PC-3 (cell line): ENCODE results near the gene FAM168A. TPM values are rescaled to one million over a fixed set of nuclear protein-coding genes. Genes with fewer than 3 reads are reported as not detected.
A peak's percentile ranks its signal among the peaks of the same experiment; 100 is the strongest.

ENCODE experiments used
- ATAC-seq: fragments of 200-7000 bp; cut with Tn5 transposase; 2 replicates; pipeline ENCODE4 v1.9.1; 2020; ENCODE audit warnings: mild to moderate bottlenecking, moderate library complexity
- BruUV-seq: library from RNA; stranded (reverse); fragments of 400-500 nt; replicated peaks from 2 replicates; lab custom pipeline; 2021; lab: Mats Ljungman, UMichigan
- CTCF ChIA-PET: fragments of 300-600 bp; sonication (Branson Sonifier 250); formaldehyde crosslinking; loops from one replicate; lab custom pipeline; 2022; ENCODE audit warnings: antibody characterized with exemption; lab: Charles Lee
- POLR2A ChIA-PET: fragments of 300-600 bp; sonication (Branson Sonifier 250); formaldehyde crosslinking; loops from one replicate; lab custom pipeline; 2022; ENCODE audit warnings: antibody characterized with exemption; ENCODE audit not compliant: unreplicated experiment; lab: Charles Lee
- DNase-seq: peaks from one replicate; pipeline ENCODE4 v3.0.0-alpha.2; 2015
- H2AFZ ChIP-seq: fragments of 300-600 bp; sonication (generic); 2 replicates; pipeline ENCODE4 v1.6.0; 2016; ENCODE audit warnings: antibody characterized with exemption, low read length
- H3F3A ChIP-seq: fragments of 300-600 bp; sonication (generic); one replicate; pipeline ENCODE4 v1.6.0; 2017; ENCODE audit warnings: antibody characterized with exemption, low read length, control low read depth, mild to moderate bottlenecking; ENCODE audit not compliant: unreplicated experiment
- H3K27ac ChIP-seq: fragments of 300-600 bp; sonication (generic); 2 replicates; pipeline ENCODE4 v1.5.1; 2016; ENCODE audit warnings: mild to moderate bottlenecking, low read length
- H3K27me3 ChIP-seq: fragments of 300-600 bp; sonication (generic); 2 replicates; pipeline ENCODE4 v1.6.1; 2016; ENCODE audit warnings: low read length, mixed read lengths
- H3K36me3 ChIP-seq: fragments of 300-600 bp; sonication (generic); 2 replicates; pipeline ENCODE4 v1.6.1; 2016; ENCODE audit warnings: low read depth, mixed run types, low read length, mixed read lengths
- H3K4me1 ChIP-seq: fragments of 300-600 bp; sonication (generic); 2 replicates; pipeline ENCODE4 v1.5.1; 2016; ENCODE audit warnings: low read length; ENCODE audit not compliant: insufficient read depth
- H3K4me2 ChIP-seq: fragments of 300-600 bp; sonication (generic); 2 replicates; pipeline ENCODE4 v1.6.0; 2016; ENCODE audit warnings: low read length
- H3K4me3 ChIP-seq: fragments of 300-600 bp; sonication (generic); 2 replicates; pipeline ENCODE4 v1.5.1; 2016; ENCODE audit warnings: mild to moderate bottlenecking, low read length, mixed read lengths
- H3K79me2 ChIP-seq: fragments of 300-600 bp; sonication (generic); 2 replicates; pipeline ENCODE4 v1.6.1; 2017; ENCODE audit warnings: low read length, mixed read lengths
- H3K9ac ChIP-seq: fragments of 300-600 bp; sonication (generic); 2 replicates; pipeline ENCODE4 v1.6.0; 2016; ENCODE audit warnings: mild to moderate bottlenecking, low read length
- H3K9me2 ChIP-seq: fragments of 300-600 bp; sonication (generic); replicated peaks from 2 replicates; pipeline ENCODE4 v1.6.1; 2016; ENCODE audit warnings: mixed run types, low read length, mixed read lengths
- H3K9me3 ChIP-seq: fragments of 300-600 bp; sonication (generic); 2 replicates; pipeline ENCODE4 v1.6.1; 2016; ENCODE audit warnings: low read length, mixed read lengths
- H4K20me1 ChIP-seq: fragments of 300-600 bp; sonication (generic); 2 replicates; pipeline ENCODE4 v1.6.1; 2016; ENCODE audit warnings: low read length, mixed read lengths
- CTCF ChIP-seq: fragments of 300-600 bp; sonication (generic); conservative IDR thresholded peaks from 2 replicates; pipeline ENCODE4 v1.5.1; 2017; ENCODE audit warnings: antibody characterized with exemption, low read depth, mild to moderate bottlenecking, low read length
- EZH2 ChIP-seq: fragments of 300-600 bp; sonication (generic); IDR thresholded peaks from one replicate; pipeline ENCODE4 v1.6.1; 2017; ENCODE audit warnings: antibody characterized with exemption, mild to moderate bottlenecking, low read length; ENCODE audit not compliant: unreplicated experiment
- EZH2phosphoT487 ChIP-seq: fragments of 300-600 bp; sonication (generic); IDR thresholded peaks from 2 replicates; pipeline ENCODE4 v1.6.1; 2018; ENCODE audit warnings: mild to moderate bottlenecking, antibody characterized with exemption, low read length, borderline replicate concordance
- intact Hi-C: fragments of 100-400 bp; cut with micrococcal nuclease; formaldehyde crosslinking; loops from 2 replicates; pipeline ENCODE4 v1.9.0; 2023
- total RNA-seq: library from RNA; depleted of rRNA; stranded (reverse); fragments of >200 nt; gene quantifications from 2 replicates; pipeline ENCODE4 v1.2.3, GENCODE V29; 2014

Gene FAM168A
- total RNA-seq, 1 experiment from 2014 or later = 24.5 TPM

- H3F3A ChIP-seq = no peaks in the 10 kb centered on the region
- no peak overlapping the region for H3K9ac ChIP-seq
- peak overlapping the region; percentile 18 for H3K4me2 ChIP-seq
Measured at GRCh38 chr11:73375830-73376159, 222.1 kb downstream of the FAM168A start.

GRCh38 chr11:73374151-73374550 is 223.8 kb downstream of the FAM168A start:
- no peak overlapping the region for H3K27ac ChIP-seq
- H3K79me2 ChIP-seq = peaks cover 29% of the 10 kb centered on the region
- no peaks in the 10 kb centered on the region for H3K9me2 ChIP-seq
- peaks cover 19% of the 10 kb centered on the region for H3K4me1 ChIP-seq
- no peaks in the 10 kb centered on the region for H3K36me3 ChIP-seq
- H2AFZ ChIP-seq = no peak overlapping the region
- peaks cover 20% of the 10 kb centered on the region for H4K20me1 ChIP-seq
- ChIA-PET POLR2A (no interaction called here), CTCF (interaction anchor here (1.9 kb wide), 1 partner anchor 23 kb away, joined by 7 read pairs; no protein-coding TSS in a partner anchor)
- BruUV-seq = no TSS peak
- no peaks in the 10 kb centered on the region for H3K27me3 ChIP-seq
- no peak overlapping the region for H3K9ac ChIP-seq
- H3K4me3 ChIP-seq = no peak overlapping the region
- intact Hi-C loops = no loop called here
- no peak for ATAC-seq
- DNase-seq = no peak
- TF ChIP-seq CTCF (no peak), EZH2 (no peak), EZH2phosphoT487 (no peak)
- H3F3A ChIP-seq = no peaks in the 10 kb centered on the region
- no peak overlapping the region for H3K4me2 ChIP-seq
- no peaks in the 10 kb centered on the region for H3K9me3 ChIP-seq

More at GRCh38 chr11:73375830-73376159, 222.1 kb downstream of the FAM168A start:
- no peaks in the 10 kb centered on the region for H3K9me3 ChIP-seq
- ChIA-PET POLR2A (no interaction called here), CTCF (no interaction called here)
- H4K20me1 ChIP-seq = peaks cover 36% of the 10 kb centered on the region
- H3K79me2 ChIP-seq = peaks cover 45% of the 10 kb centered on the region
- H3K27me3 ChIP-seq = no peaks in the 10 kb centered on the region
- ATAC-seq (no peak), DNase-seq (no peak)
- peaks cover 28% of the 10 kb centered on the region for H3K4me1 ChIP-seq
- no peak overlapping the region for H3K27ac ChIP-seq
- peak overlapping the region; percentile 60 for H2AFZ ChIP-seq
- BruUV-seq = no TSS peak
- no peak overlapping the region for H3K4me3 ChIP-seq
- no peaks in the 10 kb centered on the region for H3K9me2 ChIP-seq
- intact Hi-C loops = loop anchor here (1.0 kb wide), 1 partner anchor 24 kb away; no protein-coding TSS in a partner anchor
- TF ChIP-seq CTCF (no peak), EZH2phosphoT487 (no peak), EZH2 (no peak)
- peaks cover 5% of the 10 kb centered on the region; the same call in 1 of the 2 replicates for H3K36me3 ChIP-seq

- Histone ChIP-seq H3K9ac (no peak overlapping the region), H3K4me2 (no peak overlapping the region), H3K36me3 (no peaks in the 10 kb centered on the region), H2AFZ (no peak overlapping the region), H3K79me2 (peaks cover 12% of the 10 kb centered on the region), H4K20me1 (peaks cover 3% of the 10 kb centered on the region; the same call in 1 of the 2 replicates), H3K27ac (no peak overlapping the region), H3K4me1 (peaks cover 7% of the 10 kb centered on the region), H3F3A (no peaks in the 10 kb centered on the region), H3K9me3 (no peaks in the 10 kb centered on the region), H3K9me2 (no peaks in the 10 kb centered on the region), H3K27me3 (no peaks in the 10 kb centered on the region), H3K4me3 (no peak overlapping the region)
- BruUV-seq = no TSS peak
- TF ChIP-seq EZH2 = no peak
- TF ChIP-seq CTCF = peak; percentile 42
- ATAC-seq (no peak), DNase-seq (peak; percentile 44)
- intact Hi-C loops = no loop called here
- POLR2A ChIA-PET = no interaction called here
- CTCF ChIA-PET = interaction anchor here (1.4 to 2.0 kb wide), 2 partner anchors 21 kb away, joined by 6 read pairs; no protein-coding TSS in a partner anchor
Measured at GRCh38 chr11:73372375-73372993, 225.4 kb downstream of the FAM168A start.
